HG02840 (cell line): ENCODE results near the gene ANKS1A.

Source experiments
- ATAC-seq: cut with Tn5 transposase; IDR thresholded peaks from one replicate; pipeline ENCODE4 v1.9.1; 2021; ENCODE audit warnings: mild to moderate bottlenecking, moderate library complexity, moderate number of reproducible peaks; ENCODE audit not compliant: unreplicated experiment, low FRiP score

ANKS1A gene

GRCh38 chr6:35049156-35049735 is 160.2 kb downstream of the ANKS1A start:
- no peak for ATAC-seq

GRCh38 chr6:35049900-35050756 is 161.1 kb downstream of the ANKS1A start:
- no peak for ATAC-seq

DNA sequence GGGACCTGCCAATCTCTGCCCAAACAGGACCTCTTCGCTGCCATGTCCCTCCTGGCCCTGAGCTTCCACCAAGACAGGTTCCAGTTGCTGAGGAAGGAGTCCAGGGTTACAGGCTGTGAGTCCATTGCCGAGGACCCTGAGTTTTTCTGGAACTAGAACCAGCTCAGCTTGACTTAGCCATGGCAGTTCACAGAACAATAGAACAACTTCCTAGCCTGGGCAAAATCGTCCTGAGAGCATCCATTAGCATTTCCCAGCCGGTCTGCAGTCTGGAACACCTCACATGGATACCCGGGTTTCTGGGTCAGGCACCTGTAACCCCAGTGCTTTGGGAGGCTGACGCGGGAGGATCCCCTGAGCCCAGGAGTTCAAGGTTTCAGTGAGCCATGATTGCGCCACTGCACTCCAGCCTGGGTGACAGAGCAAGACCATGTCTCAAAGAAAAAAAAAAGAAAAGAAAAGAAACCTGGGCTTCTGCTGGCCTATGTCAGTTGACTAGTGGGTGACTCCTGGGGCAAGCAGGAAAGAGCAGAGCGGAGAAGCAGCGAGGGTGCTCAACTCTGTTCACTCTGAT is 161.8 kb downstream of the ANKS1A start:
- ATAC-seq: no peak

DNA sequence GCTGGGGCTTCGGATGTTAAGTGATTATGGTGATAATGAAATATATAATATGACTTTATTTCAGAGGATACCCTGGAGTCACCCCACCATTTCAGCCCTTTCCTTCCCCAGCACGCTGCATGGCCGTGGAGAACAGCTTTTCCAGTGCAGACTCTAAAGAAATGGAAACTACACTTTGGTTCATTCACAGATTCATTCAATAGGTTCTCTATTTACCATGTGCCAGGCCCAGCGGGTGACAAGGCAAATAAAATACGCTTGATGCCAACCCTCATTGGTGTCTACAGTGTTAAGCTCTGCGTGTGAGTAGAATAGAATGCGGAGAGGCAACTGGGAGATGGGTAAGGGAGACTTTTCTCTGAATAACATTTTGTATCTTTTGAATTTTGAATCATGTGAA is 162.3 kb downstream of the ANKS1A start:
- no peak for ATAC-seq

DNA sequence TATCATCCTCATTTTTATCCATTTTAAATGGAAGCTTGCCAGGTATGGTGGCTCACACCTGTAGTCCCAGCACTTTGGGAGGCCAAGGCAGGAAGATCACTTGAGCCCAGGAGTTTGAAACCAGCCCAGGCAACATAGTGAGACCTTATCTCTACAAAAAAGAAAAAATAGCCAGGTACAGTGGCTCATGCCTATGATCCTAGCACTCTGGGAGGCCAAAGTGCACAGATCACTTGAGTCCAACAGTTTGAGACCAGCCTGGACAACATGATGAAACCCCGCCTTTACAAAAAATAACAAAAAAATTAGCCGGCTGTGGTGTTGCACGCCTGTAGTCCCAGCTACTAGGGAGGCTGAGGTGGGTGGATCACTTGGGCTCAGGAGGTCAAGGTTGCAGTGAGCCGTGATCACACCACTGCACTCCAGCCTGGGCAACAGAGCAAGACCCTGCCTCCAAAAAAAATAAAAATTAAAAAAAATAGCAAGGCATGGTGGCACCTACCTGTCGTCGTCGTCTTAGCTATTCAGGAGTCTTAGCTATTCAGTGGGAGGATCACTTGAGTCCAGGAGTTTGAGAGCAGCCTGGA is 163.0 kb downstream of the ANKS1A start:
- ATAC-seq: no peak

GRCh38 chr6:35052694-35053565 is 163.9 kb downstream of the ANKS1A start:
- no peak for ATAC-seq

DNA sequence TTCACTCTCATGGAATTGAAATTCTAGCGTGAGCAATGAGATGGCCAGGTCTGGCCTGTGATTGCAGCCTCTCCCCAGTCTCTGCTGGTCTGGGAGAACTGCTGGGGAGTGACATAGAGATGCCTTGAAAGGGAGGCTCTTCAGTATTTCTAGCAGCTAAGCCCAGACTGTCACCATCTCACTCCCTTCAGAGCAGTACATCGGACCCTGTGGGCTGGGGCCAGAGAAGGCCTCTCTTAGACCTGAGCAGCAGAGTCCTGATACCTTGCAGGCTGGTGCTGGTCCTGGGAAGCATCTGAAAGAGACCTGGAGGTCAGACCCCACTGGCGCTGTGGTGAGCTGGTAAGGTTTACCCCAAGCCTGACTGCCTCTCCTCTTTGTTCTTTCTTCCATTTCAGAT is 164.6 kb downstream of the ANKS1A start:
- no peak for ATAC-seq

DNA sequence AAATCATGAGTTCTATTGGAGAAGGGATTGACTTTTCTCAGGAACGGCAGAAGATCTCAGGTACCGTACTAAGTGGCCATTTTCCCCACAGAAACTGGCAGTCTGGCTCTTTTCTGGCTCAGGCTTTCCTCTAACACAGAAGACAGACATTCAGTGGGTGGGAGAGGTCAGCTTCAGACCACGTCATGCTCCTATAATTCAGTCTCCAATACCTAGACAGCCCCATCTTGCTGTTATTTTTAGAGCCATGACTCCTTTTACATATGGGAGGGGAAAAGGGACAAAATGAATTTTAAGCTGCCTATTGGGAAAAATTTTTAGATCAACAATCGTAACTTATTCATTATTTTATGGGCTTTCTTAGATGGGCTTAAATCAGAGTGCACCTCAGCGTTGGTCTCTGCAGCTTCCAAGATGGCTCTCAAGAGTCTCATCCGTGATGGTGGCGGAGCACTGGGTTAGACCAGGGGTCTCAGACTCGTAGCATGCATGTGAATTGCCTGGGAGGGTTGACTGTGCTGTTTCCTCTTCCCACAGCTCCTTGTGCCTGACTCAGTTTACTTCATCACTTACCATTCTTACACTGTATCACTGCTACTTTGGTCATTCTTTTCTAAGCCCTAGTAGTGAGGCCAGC is 165.2 kb downstream of the ANKS1A start:
- ATAC-seq: no peak

DNA sequence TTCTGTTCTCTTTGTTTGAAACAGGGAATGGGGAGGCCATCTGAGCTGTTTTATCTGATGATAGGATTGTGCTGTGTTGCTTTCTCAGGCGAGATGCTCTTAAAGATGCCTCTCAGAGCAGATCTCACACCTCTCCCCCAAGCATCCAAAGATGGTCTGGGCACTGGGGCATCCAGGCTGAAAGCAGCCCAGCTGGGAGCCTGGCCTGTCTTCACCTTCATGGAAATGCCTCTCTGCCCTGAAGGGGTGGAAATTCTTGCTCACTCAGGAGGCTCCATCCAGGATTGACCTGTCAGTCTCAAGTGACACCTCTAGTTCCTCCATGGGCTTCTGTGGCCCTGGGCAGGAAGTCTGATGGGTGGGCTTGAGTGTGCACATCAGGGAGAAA is 165.7 kb downstream of the ANKS1A start:
- no peak for ATAC-seq

GRCh38 chr6:35055891-35056290 is 166.8 kb downstream of the ANKS1A start:
- no peak for ATAC-seq

DNA sequence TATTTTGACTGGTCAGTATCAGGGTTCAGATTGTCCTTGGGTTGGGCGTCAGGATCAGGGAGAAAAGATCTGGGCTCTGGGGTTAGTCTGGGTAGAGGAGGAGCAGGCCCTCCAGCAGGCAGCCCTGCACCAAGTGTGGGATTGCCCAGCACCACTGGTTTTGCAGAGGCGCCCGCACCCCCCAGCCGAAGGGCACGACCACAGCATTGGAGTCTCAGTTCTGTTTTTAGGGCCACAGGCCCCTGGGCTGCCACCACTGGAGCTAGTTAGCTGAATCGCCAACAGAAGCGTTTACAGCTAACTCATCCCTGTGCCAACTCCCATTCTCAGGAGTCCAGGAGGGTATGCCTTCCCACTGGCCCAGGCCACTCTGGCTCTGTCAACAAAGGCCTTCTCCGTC is 167.9 kb downstream of the ANKS1A start:
- ATAC-seq: no peak

- ATAC-seq: no peak
These were observed 168.6 kb downstream of the ANKS1A start for GRCh38 chr6:35057449-35058357.

GRCh38 chr6:35058358-35058675 is 169.3 kb downstream of the ANKS1A start:
- no peak for ATAC-seq

DNA sequence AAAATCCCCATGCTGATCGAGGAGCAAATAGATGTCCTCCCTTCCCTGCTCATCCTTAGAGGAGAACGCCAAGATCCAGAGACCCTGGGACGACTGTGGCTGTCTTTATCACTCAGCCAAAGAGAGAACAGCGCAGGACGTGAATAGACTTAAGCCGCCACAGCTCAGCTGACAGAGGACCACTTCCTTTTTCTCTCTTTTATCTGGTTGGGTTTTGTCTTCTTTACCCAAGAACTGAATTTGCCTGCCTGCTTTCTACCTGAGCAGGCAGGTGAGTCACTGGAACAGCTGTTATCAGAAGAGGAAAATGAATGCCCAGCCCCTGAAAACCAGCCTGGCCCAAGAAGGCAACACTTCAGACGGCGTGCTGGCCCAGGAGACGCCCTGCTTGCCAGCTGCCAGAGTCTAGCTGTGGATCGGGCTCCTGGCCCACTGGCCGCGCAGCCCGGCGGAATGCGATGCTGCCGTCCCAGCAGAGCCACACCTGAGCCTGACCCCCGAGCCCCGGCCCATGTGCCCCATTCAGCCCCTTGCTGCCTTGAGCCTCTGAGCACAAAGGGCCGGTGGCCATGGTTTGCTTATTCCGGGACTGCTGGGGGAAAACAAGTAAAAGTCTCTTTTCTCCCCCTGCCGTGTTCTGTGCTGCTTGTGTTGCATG is 169.9 kb downstream of the ANKS1A start:
- no peak for ATAC-seq

DNA sequence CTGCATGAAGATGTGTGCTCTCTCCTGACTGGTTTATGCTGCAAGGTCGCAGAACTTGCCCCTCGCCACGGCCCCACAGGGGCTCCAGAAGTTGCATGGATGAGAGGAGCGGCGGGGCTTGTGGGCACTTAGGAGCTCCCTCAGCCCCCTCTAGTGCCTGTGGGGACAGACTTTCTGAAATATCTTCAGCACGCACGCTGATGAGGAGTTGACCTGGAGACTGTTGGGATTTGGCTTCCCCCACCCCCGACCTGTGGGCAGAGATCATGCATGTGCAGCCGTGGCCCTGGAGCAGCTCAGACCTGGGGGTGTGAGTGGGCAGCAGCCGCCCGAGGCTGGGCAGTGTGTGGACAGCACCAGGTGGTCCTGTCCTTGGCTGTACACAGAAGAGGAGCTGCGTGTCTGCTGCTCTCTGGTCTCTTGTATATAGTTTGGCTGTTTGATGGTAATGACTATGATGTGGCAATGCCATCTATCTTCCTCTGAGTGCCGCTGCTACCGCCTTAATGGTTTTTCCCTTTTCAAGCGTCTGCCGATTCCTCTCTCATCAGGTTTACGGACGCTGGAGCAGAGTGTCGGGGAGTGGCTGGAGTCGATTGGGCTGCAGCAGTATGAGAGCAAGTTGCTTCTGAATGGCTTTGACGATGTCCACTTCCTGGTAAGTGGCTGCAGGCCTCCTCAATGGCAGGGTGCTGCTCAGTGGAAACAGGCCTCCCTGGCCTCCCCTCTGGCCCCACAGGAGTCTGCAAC is 170.7 kb downstream of the ANKS1A start:
- no peak for ATAC-seq

DNA sequence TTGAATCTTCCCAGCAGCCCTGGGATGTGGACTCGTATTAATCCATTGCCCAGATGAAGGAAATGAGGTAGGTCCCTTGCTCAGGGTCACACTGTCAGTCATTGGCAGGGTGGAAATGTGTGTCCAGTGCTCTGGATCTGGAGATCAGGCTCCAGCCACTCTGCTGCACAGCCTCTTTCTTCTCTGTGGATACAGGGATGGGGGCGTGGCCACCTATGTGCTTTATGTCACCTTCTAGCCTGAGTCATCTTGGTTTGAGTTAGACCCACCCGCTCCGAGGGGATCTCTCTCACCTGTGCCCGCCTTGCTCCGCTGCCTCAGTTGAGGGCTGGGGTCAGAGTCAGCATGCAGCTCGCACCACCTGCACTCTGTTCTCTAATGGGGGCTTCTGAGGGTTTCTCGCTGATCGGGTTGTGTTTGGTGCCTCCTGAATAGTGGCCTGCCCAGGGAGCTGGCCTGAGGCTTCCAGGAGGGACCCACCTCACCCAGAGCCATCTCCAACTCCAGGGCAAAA is 172.1 kb downstream of the ANKS1A start:
- no peak for ATAC-seq

GRCh38 chr6:35061651-35062410 is 172.8 kb downstream of the ANKS1A start:
- no peak for ATAC-seq
